WTC11 (cell line): ENCODE data around the gene PEX16. TPM values are rescaled to one million over a fixed set of nuclear protein-coding genes. Genes with fewer than 3 reads are reported as not detected.

Experiments used
- ATAC-seq: fragments of 200-7000 bp; cut with Tn5 transposase; 2 replicates; pipeline ENCODE4 v1.10.0; 2021; ENCODE audit warnings: mild to moderate bottlenecking, moderate library complexity
- CTCF ChIA-PET: fragments of 300-600 bp; sonication (Branson Sonifier 250); formaldehyde crosslinking; loops from one replicate; lab custom pipeline; 2021; ENCODE audit warnings: antibody characterized with exemption; lab: Charles Lee
- POLR2A ChIA-PET: fragments of 350-600 bp; sonication (Branson Sonifier 250); formaldehyde crosslinking; loops from one replicate; lab custom pipeline; 2021; ENCODE audit warnings: antibody characterized with exemption; lab: Charles Lee
- DNase-seq: peaks from one replicate; pipeline ENCODE4 v3.0.0; 2021; ENCODE audit warnings: low spot score
- H3K27ac Mint-ChIP-seq: 2 replicates; pipeline ENCODE4 v1.8.0; 2021; ENCODE audit warnings: mixed read lengths
- H3K27me3 Mint-ChIP-seq: 2 replicates; pipeline ENCODE4 v1.8.0; 2021; ENCODE audit warnings: low read depth, mild to moderate bottlenecking, moderate library complexity, mixed read lengths
- H3K36me3 Mint-ChIP-seq: 2 replicates; pipeline ENCODE4 v1.8.0; 2021; ENCODE audit warnings: mixed read lengths
- H3K4me1 Mint-ChIP-seq: 2 replicates; pipeline ENCODE4 v1.8.0; 2022; ENCODE audit warnings: mixed read lengths
- H3K4me3 Mint-ChIP-seq: 2 replicates; pipeline ENCODE4 v1.8.0; 2021; ENCODE audit warnings: mild to moderate bottlenecking, moderate library complexity, mixed read lengths
- H3K9me3 Mint-ChIP-seq: 2 replicates; pipeline ENCODE4 v1.8.0; 2021; ENCODE audit warnings: mixed read lengths
- FOXP1 ChIP-seq: sonication (generic); formaldehyde crosslinking; IDR thresholded peaks from 2 replicates; pipeline ENCODE4 v1.8.0; 2022; ENCODE audit warnings: missing genetic modification reagents, mild to moderate bottlenecking, moderate library complexity, borderline replicate concordance
- MYBL2 ChIP-seq: sonication (generic); formaldehyde crosslinking; IDR thresholded peaks from 2 replicates; pipeline ENCODE4 v1.8.1; 2023; ENCODE audit warnings: mild to moderate bottlenecking, moderate library complexity, missing genetic modification reagents
- NFE2L1 ChIP-seq: sonication (generic); formaldehyde crosslinking; IDR thresholded peaks from 2 replicates; pipeline ENCODE4 v1.8.1; 2023; ENCODE audit warnings: missing genetic modification reagents
- SP1 ChIP-seq: sonication (generic); formaldehyde crosslinking; conservative IDR thresholded peaks from 2 replicates; pipeline ENCODE4 v1.8.1; 2022; ENCODE audit warnings: missing genetic modification reagents
- TP53 ChIP-seq: sonication (generic); formaldehyde crosslinking; IDR thresholded peaks from 2 replicates; pipeline ENCODE4 v1.8.1; 2023; ENCODE audit warnings: mild to moderate bottlenecking, missing genetic modification reagents
- ZNF232 ChIP-seq: sonication (generic); formaldehyde crosslinking; IDR thresholded peaks from 2 replicates; pipeline ENCODE4 v1.8.0; 2022; ENCODE audit warnings: mild to moderate bottlenecking, missing genetic modification reagents
- ZNF317 ChIP-seq: sonication (generic); formaldehyde crosslinking; IDR thresholded peaks from 2 replicates; pipeline ENCODE4 v1.8.1; 2023; ENCODE audit warnings: low read depth, mild to moderate bottlenecking, moderate library complexity, missing genetic modification reagents, borderline replicate concordance
- ZNF416 ChIP-seq: fragments of 250-450 bp; sonication (Bioruptor Pico); IDR thresholded peaks from 2 replicates; pipeline ENCODE4 v1.9.0; 2021; ENCODE audit warnings: mild to moderate bottlenecking, inconsistent platforms
- total RNA-seq: library from RNA; stranded (reverse); gene quantifications from 3 replicates; pipeline ENCODE4 v1.2.3, GENCODE V29; 2021
- TF ChIP-seq, protein P1 (sequence below): sonication (generic); formaldehyde crosslinking; IDR thresholded peaks from 2 replicates; pipeline ENCODE4 v1.8.0; 2023; ENCODE audit warnings: missing genetic modification reagents, mild to moderate bottlenecking, borderline replicate concordance
- TF ChIP-seq, protein P2 (sequence below): sonication (generic); formaldehyde crosslinking; IDR thresholded peaks from 2 replicates; pipeline ENCODE4 v1.8.1; 2023; ENCODE audit warnings: mild to moderate bottlenecking, missing genetic modification reagents
- TF ChIP-seq, protein P3 (sequence below): sonication (generic); formaldehyde crosslinking; conservative IDR thresholded peaks from 2 replicates; pipeline ENCODE4 v1.8.1; 2022; ENCODE audit warnings: mild to moderate bottlenecking, missing genetic modification reagents
- TF ChIP-seq, protein P4 (sequence below): sonication (generic); formaldehyde crosslinking; IDR thresholded peaks from 2 replicates; pipeline ENCODE4 v1.8.1; 2022; ENCODE audit warnings: mild to moderate bottlenecking, missing genetic modification reagents, moderate library complexity, borderline replicate concordance
- TF ChIP-seq, protein P5 (sequence below): fragments of 250-450 bp; sonication (Bioruptor Pico); IDR thresholded peaks from 2 replicates; pipeline ENCODE4 v1.9.0; 2021; ENCODE audit warnings: mild to moderate bottlenecking
- TF ChIP-seq, protein P6 (sequence below): sonication (generic); formaldehyde crosslinking; IDR thresholded peaks from 2 replicates; pipeline ENCODE4 v1.8.1; 2022; ENCODE audit warnings: missing genetic modification reagents, borderline replicate concordance
- TF ChIP-seq, protein P7 (sequence below): sonication (generic); formaldehyde crosslinking; IDR thresholded peaks from 2 replicates; pipeline ENCODE4 v1.8.1; 2022; ENCODE audit warnings: mild to moderate bottlenecking, moderate library complexity, missing genetic modification reagents
- TF ChIP-seq, protein P8 (sequence below): sonication (generic); formaldehyde crosslinking; IDR thresholded peaks from 2 replicates; pipeline ENCODE4 v1.8.0; 2022; ENCODE audit warnings: mild to moderate bottlenecking, missing genetic modification reagents
- TF ChIP-seq, protein P9 (sequence below): sonication (generic); formaldehyde crosslinking; IDR thresholded peaks from 2 replicates; pipeline ENCODE4 v1.8.0; 2022; ENCODE audit warnings: mild to moderate bottlenecking, missing genetic modification reagents

PEX16 gene
- total RNA-seq, 1 experiment from 2014 or later, result 39.3 TPM

DNA sequence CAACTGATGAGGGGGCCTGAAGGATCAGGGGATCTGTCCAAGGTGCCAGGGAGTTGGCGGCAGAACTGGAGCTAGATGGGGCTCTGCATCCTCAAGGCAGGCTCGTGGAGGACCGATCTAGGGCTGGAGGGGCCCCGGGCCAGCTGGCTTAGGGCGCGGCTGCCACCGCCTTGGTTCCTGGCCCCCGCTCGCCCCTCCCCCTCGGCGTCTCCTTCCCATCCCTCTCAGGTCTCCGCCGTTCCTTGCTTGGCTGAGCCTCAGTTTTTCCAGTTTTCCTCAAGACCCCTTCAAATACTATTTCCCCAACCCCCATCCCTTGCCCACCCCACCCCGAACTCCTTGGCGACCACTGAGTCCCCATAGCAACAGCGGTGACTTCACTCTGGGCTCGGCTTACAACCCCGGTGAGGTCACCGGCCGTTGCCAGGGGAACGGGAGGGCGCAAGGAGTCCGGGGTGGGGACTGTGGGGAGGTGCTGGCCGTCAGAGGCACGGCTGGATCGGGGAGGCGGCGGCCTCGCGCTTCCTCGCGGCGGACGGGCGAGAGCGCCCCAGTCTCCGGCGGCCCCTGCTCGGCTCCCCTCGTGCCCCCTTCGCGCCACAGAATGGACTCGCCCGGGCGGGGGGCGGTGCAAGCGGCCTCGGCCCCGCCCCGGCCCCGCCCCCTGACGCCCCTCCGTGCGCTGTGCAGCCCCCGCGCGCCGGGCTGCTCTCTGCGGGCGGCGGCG, 18.1 kb downstream of the PEX16 start:
- H3K4me3 Mint-ChIP-seq, result peak overlapping the region; percentile 61
- H3K27ac Mint-ChIP-seq, result no peak overlapping the region
- DNase-seq, result peak; percentile 94
- no peaks in the 10 kb centered on the region for H3K9me3 Mint-ChIP-seq
- H3K36me3 Mint-ChIP-seq, result 0 out of 2 replicates have a peak, but pooled peaks cover 3% of the 10 kb centered on the region
- peaks cover 23% of the 10 kb centered on the region for H3K4me1 Mint-ChIP-seq
- H3K27me3 Mint-ChIP-seq, result peaks cover 6% of the 10 kb centered on the region
- TF ChIP-seq SP1 (CRISPR knock-in tag) (peak; percentile 79), ZNF232 (CRISPR knock-in tag) (peak; percentile 53; the same call in 1 of the 2 replicates), TP53 (CRISPR knock-in tag) (no peak), ZNF317 (CRISPR knock-in tag) (peak; percentile 38; the same call in 1 of the 2 replicates), FOXP1 (CRISPR knock-in tag) (peak; percentile 77; the same call in 1 of the 2 replicates), NFE2L1 (CRISPR knock-in tag) (peak; percentile 14; the same call in 1 of the 2 replicates), MYBL2 (0 out of 2 replicates have a peak, but pooled peaks have one; percentile 6), ZNF416 (CRISPR knock-in tag) (no peak)
- TF ChIP-seq, protein P1, sequence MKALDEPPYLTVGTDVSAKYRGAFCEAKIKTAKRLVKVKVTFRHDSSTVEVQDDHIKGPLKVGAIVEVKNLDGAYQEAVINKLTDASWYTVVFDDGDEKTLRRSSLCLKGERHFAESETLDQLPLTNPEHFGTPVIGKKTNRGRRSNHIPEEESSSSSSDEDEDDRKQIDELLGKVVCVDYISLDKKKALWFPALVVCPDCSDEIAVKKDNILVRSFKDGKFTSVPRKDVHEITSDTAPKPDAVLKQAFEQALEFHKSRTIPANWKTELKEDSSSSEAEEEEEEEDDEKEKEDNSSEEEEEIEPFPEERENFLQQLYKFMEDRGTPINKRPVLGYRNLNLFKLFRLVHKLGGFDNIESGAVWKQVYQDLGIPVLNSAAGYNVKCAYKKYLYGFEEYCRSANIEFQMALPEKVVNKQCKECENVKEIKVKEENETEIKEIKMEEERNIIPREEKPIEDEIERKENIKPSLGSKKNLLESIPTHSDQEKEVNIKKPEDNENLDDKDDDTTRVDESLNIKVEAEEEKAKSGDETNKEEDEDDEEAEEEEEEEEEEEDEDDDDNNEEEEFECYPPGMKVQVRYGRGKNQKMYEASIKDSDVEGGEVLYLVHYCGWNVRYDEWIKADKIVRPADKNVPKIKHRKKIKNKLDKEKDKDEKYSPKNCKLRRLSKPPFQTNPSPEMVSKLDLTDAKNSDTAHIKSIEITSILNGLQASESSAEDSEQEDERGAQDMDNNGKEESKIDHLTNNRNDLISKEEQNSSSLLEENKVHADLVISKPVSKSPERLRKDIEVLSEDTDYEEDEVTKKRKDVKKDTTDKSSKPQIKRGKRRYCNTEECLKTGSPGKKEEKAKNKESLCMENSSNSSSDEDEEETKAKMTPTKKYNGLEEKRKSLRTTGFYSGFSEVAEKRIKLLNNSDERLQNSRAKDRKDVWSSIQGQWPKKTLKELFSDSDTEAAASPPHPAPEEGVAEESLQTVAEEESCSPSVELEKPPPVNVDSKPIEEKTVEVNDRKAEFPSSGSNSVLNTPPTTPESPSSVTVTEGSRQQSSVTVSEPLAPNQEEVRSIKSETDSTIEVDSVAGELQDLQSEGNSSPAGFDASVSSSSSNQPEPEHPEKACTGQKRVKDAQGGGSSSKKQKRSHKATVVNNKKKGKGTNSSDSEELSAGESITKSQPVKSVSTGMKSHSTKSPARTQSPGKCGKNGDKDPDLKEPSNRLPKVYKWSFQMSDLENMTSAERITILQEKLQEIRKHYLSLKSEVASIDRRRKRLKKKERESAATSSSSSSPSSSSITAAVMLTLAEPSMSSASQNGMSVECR (CRISPR knock-in tag), result peak; percentile 67
- TF ChIP-seq, protein P2, sequence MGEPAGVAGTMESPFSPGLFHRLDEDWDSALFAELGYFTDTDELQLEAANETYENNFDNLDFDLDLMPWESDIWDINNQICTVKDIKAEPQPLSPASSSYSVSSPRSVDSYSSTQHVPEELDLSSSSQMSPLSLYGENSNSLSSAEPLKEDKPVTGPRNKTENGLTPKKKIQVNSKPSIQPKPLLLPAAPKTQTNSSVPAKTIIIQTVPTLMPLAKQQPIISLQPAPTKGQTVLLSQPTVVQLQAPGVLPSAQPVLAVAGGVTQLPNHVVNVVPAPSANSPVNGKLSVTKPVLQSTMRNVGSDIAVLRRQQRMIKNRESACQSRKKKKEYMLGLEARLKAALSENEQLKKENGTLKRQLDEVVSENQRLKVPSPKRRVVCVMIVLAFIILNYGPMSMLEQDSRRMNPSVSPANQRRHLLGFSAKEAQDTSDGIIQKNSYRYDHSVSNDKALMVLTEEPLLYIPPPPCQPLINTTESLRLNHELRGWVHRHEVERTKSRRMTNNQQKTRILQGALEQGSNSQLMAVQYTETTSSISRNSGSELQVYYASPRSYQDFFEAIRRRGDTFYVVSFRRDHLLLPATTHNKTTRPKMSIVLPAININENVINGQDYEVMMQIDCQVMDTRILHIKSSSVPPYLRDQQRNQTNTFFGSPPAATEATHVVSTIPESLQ, result no peak
- TF ChIP-seq, protein P3, sequence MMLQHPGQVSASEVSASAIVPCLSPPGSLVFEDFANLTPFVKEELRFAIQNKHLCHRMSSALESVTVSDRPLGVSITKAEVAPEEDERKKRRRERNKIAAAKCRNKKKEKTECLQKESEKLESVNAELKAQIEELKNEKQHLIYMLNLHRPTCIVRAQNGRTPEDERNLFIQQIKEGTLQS (CRISPR knock-in tag), result peak; percentile 14; the same call in 1 of the 2 replicates
- TF ChIP-seq, protein P4, sequence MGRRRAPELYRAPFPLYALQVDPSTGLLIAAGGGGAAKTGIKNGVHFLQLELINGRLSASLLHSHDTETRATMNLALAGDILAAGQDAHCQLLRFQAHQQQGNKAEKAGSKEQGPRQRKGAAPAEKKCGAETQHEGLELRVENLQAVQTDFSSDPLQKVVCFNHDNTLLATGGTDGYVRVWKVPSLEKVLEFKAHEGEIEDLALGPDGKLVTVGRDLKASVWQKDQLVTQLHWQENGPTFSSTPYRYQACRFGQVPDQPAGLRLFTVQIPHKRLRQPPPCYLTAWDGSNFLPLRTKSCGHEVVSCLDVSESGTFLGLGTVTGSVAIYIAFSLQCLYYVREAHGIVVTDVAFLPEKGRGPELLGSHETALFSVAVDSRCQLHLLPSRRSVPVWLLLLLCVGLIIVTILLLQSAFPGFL (CRISPR knock-in tag), result no peak
- TF ChIP-seq, protein P5, sequence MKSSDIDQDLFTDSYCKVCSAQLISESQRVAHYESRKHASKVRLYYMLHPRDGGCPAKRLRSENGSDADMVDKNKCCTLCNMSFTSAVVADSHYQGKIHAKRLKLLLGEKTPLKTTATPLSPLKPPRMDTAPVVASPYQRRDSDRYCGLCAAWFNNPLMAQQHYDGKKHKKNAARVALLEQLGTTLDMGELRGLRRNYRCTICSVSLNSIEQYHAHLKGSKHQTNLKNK, result no peak
- TF ChIP-seq, protein P6, sequence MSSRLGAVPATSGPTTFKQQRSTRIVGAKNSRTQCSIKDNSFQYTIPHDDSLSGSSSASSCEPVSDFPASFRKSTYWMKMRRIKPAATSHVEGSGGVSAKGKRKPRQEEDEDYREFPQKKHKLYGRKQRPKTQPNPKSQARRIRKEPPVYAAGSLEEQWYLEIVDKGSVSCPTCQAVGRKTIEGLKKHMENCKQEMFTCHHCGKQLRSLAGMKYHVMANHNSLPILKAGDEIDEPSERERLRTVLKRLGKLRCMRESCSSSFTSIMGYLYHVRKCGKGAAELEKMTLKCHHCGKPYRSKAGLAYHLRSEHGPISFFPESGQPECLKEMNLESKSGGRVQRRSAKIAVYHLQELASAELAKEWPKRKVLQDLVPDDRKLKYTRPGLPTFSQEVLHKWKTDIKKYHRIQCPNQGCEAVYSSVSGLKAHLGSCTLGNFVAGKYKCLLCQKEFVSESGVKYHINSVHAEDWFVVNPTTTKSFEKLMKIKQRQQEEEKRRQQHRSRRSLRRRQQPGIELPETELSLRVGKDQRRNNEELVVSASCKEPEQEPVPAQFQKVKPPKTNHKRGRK, result no peak
- TF ChIP-seq, protein P7, sequence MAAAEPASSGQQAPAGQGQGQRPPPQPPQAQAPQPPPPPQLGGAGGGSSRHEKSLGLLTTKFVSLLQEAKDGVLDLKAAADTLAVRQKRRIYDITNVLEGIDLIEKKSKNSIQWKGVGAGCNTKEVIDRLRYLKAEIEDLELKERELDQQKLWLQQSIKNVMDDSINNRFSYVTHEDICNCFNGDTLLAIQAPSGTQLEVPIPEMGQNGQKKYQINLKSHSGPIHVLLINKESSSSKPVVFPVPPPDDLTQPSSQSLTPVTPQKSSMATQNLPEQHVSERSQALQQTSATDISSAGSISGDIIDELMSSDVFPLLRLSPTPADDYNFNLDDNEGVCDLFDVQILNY (CRISPR knock-in tag), result peak; percentile 37; the same call in 1 of the 2 replicates
- TF ChIP-seq, protein P8, sequence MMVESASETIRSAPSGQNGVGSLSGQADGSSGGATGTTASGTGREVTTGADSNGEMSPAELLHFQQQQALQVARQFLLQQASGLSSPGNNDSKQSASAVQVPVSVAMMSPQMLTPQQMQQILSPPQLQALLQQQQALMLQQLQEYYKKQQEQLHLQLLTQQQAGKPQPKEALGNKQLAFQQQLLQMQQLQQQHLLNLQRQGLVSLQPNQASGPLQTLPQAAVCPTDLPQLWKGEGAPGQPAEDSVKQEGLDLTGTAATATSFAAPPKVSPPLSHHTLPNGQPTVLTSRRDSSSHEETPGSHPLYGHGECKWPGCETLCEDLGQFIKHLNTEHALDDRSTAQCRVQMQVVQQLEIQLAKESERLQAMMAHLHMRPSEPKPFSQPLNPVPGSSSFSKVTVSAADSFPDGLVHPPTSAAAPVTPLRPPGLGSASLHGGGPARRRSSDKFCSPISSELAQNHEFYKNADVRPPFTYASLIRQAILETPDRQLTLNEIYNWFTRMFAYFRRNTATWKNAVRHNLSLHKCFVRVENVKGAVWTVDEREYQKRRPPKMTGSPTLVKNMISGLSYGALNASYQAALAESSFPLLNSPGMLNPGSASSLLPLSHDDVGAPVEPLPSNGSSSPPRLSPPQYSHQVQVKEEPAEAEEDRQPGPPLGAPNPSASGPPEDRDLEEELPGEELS, result no peak
- TF ChIP-seq, protein P9, sequence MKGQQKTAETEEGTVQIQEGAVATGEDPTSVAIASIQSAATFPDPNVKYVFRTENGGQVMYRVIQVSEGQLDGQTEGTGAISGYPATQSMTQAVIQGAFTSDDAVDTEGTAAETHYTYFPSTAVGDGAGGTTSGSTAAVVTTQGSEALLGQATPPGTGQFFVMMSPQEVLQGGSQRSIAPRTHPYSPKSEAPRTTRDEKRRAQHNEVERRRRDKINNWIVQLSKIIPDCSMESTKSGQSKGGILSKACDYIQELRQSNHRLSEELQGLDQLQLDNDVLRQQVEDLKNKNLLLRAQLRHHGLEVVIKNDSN (CRISPR knock-in tag), result no peak
- POLR2A ChIA-PET, result interaction anchor here (0.8 to 1.2 kb wide), 3 partner anchors 18 to 22 kb away, joined by 3 to 6 read pairs (median 6); partner anchors contain the start of genes LARGE2 and PEX16
- CTCF ChIA-PET, result interaction anchor here (1.0 to 4.3 kb wide), 11 partner anchors 11 to 107 kb away, joined by 3 to 33 read pairs (median 3); partner anchors contain the start of genes LARGE2 and PEX16
- peak; percentile 75 for ATAC-seq
